BJ (cell line): Measurements from ENCODE around the gene FAIM2. TPM values are rescaled to one million over a fixed set of nuclear protein-coding genes. Genes with fewer than 3 reads are reported as not detected.
"Not testable (repeated sequence)": the region's sequence is repeated elsewhere in the genome, so short reads cannot be mapped to it uniquely, and the experiment has no call there.

Experiments used
- CTCF ChIA-PET: fragments of 350-600 bp; formaldehyde crosslinking; extraction: SDS; loops from one replicate; lab custom pipeline; 2021; ENCODE audit warnings: antibody characterized with exemption, inconsistent platforms; lab: Yijun Ruan, JAX
- POLR2A ChIA-PET: fragments of 300-600 bp; sonication (Branson Sonifier 250); formaldehyde crosslinking; extraction: SDS; loops from one replicate; lab custom pipeline; 2021; ENCODE audit warnings: antibody characterized with exemption; lab: Charles Lee
- DNase-seq: peaks from one replicate; pipeline ENCODE4 v3.0.0-alpha.2; 2011; ENCODE audit warnings: low read depth
- H3K27me3 ChIP-seq: 2 replicates; pipeline ENCODE4 v1.6.0; 2011; ENCODE audit warnings: low read length; ENCODE audit not compliant: control insufficient read depth, insufficient read depth
- H3K36me3 ChIP-seq: 2 replicates; pipeline ENCODE4 v1.5.1; 2011; ENCODE audit warnings: low read length; ENCODE audit not compliant: control insufficient read depth, insufficient read depth
- H3K4me3 ChIP-seq: 2 replicates; pipeline ENCODE4 v1.5.1; 2011; ENCODE audit warnings: low read depth, mild to moderate bottlenecking, control low read depth, low read length
- CTCF ChIP-seq: IDR thresholded peaks from 2 replicates; pipeline ENCODE4 v1.5.1; 2011; ENCODE audit warnings: low read depth, mild to moderate bottlenecking, control low read depth, inconsistent platforms, low read length, moderate library complexity; ENCODE audit not compliant: insufficient read depth
- polyA plus RNA-seq: library from polyadenylated mRNA; depleted of rRNA; stranded (reverse); fragments of >200 nt; gene quantifications from 2 replicates; pipeline ENCODE4 v1.2.3, GENCODE V29; 2011

Gene FAIM2
- polyA plus RNA-seq, 1 experiment: 3.6 TPM

DNA sequence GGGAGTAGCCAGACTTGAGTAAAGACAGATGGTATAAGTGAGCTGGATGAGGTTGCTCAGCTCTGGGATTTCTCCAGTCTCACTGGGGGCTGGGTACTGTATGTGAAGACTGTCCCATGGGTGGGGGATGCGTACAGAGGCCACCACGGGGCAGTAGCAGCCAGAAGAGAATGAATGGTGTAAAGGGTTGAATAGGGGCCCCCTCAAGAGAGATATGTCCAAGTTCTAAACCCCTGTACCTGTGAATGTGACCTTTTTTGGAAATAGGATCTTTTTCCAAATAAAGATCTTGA is 39.0 kb downstream of the FAIM2 start:
- H3K4me3 ChIP-seq: no peak overlapping the region
- H3K36me3 ChIP-seq: no peaks in the 10 kb centered on the region
- TF ChIP-seq CTCF: no peak
- ChIA-PET CTCF (interaction anchor here (0.7 to 6.8 kb wide), 5 partner anchors 19 to 206 kb away, joined by 3 to 91 read pairs (median 7); partner anchors contain the start of gene BCDIN3D), POLR2A (no interaction called here)
- no peak for DNase-seq
- peaks cover 4% of the 10 kb centered on the region; the same call in 1 of the 2 replicates for H3K27me3 ChIP-seq

GRCh38 chr12:49863946-49864797 is 39.5 kb downstream of the FAIM2 start:
- no peaks in the 10 kb centered on the region for H3K36me3 ChIP-seq
- CTCF ChIA-PET: interaction anchor here (0.6 to 6.8 kb wide), 7 partner anchors 18 to 206 kb away, joined by 3 to 91 read pairs (median 5); partner anchors contain the start of gene BCDIN3D
- H3K4me3 ChIP-seq: no peak overlapping the region
- TF ChIP-seq CTCF: no peak
- DNase-seq: no peak
- H3K27me3 ChIP-seq: peaks cover 6% of the 10 kb centered on the region; the same call in 1 of the 2 replicates
- POLR2A ChIA-PET: no interaction called here

GRCh38 chr12:49860921-49861320 is 42.8 kb downstream of the FAIM2 start:
- CTCF ChIA-PET, DNase-seq, H3K4me3 ChIP-seq, H3K36me3 ChIP-seq, POLR2A ChIA-PET, H3K27me3 ChIP-seq: not testable (repeated sequence)

DNA sequence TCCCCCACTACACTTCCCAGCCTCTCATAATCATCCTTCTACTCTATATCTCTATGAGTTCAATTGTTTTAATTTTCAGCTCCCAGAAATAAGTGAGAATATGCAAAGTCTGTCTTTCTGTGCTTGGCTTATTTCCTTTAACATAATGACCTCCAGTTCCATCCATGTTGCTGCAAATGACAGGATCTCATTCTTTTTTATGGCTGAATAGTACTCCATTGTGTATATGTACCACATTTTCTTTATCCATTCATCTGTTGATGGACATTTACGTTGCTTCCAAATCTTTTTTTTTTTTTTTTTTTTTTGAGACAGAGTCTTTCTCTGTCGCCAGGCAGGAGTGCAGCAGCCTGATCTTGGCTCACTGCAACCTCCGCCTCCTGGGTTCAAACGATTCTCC is 47.8 kb downstream of the FAIM2 start:
- H3K4me3 ChIP-seq, H3K27me3 ChIP-seq, DNase-seq, POLR2A ChIA-PET, H3K36me3 ChIP-seq: not testable (repeated sequence)
- CTCF ChIA-PET: interaction anchor here (0.7 to 2.3 kb wide), 4 partner anchors 11 to 199 kb away, joined by 3 to 11 read pairs (median 5); no protein-coding TSS in a partner anchor

GRCh38 chr12:49854976-49855375 is 48.7 kb downstream of the FAIM2 start:
- CTCF ChIA-PET: interaction anchor here (0.9 to 2.3 kb wide), 3 partner anchors 12 to 112 kb away, joined by 3 to 11 read pairs (median 3); no protein-coding TSS in a partner anchor
- Histone ChIP-seq H3K27me3 (peaks cover 9% of the 10 kb centered on the region; the same call in 1 of the 2 replicates), H3K36me3 (no peaks in the 10 kb centered on the region), H3K4me3 (no peak overlapping the region)
- DNase-seq: no peak
- no peak for TF ChIP-seq CTCF
- POLR2A ChIA-PET: no interaction called here

DNA sequence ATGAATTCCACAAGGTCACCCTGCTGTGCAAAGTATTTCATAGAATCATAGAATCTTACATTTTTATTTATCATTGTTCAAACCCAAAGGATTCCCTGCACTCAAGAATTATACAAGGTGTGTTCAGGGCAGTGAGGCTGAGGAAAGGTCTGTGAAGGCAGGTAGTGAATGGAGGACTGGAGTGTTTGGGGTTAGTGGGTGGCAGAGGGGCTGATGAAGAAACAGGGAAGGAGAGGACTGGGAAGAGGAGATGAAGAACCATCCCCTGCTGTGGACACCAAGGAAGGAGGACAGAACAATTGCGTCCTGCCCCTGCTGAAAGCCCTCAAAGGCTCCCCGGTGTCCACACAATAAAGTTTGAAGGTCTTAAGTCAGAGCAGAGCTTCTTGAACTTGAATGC is 50.0 kb downstream of the FAIM2 start:
- H3K27me3 ChIP-seq: peaks cover 14% of the 10 kb centered on the region
- ChIA-PET CTCF (interaction anchor here (2.3 kb wide), 1 partner anchor 13 kb away, joined by 11 read pairs; no protein-coding TSS in a partner anchor), POLR2A (no interaction called here)
- no peak overlapping the region for H3K4me3 ChIP-seq
- no peak for DNase-seq
- H3K36me3 ChIP-seq: no peaks in the 10 kb centered on the region
- TF ChIP-seq CTCF: no peak
